ENCODE measurements around the gene CPM.

Gene CPM

GRCh38 chr12:68967046-68967445, 34.1 kb upstream of the CPM start:
- Histone ChIP-seq H3K27ac (ENCODE audit: low read length) (no peak overlapping the region), H4K20me1 (ENCODE audit: insufficient read depth, low read length) (no peaks in the 10 kb centered on the region), H3K4me3 (ENCODE audit: low read length) (no peak overlapping the region), H3K9me2 (replicated peaks; ENCODE audit: insufficient read depth, low read length) (no peaks in the 10 kb centered on the region), H2AFZ (ENCODE audit: low read length) (no peak overlapping the region), H3K9ac (ENCODE audit: low read length) (no peak overlapping the region), H3K36me3 (replicated peaks; ENCODE audit: insufficient read depth, low read length) (no peaks in the 10 kb centered on the region), H3K9me3 (replicated peaks; ENCODE audit: insufficient read depth, low read length) (no peaks in the 10 kb centered on the region), H3F3A (ENCODE audit: insufficient read depth, low read length) (no peaks in the 10 kb centered on the region), H3K79me2 (ENCODE audit: low read length) (no peaks in the 10 kb centered on the region), H3K27me3 (replicated peaks; ENCODE audit: insufficient read depth, low read length) (no peaks in the 10 kb centered on the region), H3K4me1 (ENCODE audit: low read length) (no peaks in the 10 kb centered on the region), H3K4me2 (ENCODE audit: low read depth, low read length) (no peak overlapping the region)
- TF ChIP-seq EZH2 (optimal IDR thresholded peaks at IDR 0.05; ENCODE audit: low read depth, low read length): no peak
- no peak for DNase-seq

DNA sequence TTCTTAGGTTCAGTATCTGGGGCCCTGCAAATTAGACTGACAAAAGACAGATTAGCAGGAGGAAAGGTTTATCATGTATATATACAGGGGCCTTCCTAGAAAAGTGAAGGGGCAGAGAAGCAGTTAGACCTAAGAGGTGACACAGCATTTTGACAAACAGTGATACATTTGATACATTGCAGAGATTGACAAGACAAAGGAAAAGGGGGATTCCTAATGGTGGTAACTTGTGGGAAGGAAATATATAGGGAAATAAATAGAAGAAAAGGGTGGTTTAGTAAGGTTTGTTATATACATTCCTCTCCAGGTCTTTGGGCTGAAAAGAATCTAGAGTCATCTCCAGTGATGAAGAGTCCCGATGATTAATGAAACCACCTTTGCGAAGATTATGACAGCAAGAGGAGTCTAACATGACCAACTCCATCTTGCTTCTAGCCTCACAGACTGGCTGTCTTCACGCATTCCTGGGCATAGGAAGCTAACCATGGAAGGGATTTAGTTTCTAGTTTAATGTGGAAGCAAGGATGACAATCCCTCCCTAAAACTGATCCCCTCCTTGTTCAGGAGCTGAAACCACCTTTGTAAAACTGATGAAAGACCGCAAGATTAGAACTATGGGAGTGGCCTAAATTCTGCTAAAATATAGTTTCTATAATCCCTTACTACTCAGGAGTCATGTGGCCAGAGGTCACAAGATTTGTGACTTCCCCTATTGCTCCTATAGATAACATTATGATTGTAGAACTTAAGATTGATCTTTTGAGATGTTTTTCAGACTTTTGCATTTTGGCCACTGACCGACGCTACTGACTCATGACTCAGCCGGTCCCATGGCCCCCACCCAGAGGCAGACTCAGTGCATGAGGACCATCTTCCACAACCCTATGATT, 31.1 kb upstream of the CPM start:
- no peak for DNase-seq
- TF ChIP-seq, protein P1, sequence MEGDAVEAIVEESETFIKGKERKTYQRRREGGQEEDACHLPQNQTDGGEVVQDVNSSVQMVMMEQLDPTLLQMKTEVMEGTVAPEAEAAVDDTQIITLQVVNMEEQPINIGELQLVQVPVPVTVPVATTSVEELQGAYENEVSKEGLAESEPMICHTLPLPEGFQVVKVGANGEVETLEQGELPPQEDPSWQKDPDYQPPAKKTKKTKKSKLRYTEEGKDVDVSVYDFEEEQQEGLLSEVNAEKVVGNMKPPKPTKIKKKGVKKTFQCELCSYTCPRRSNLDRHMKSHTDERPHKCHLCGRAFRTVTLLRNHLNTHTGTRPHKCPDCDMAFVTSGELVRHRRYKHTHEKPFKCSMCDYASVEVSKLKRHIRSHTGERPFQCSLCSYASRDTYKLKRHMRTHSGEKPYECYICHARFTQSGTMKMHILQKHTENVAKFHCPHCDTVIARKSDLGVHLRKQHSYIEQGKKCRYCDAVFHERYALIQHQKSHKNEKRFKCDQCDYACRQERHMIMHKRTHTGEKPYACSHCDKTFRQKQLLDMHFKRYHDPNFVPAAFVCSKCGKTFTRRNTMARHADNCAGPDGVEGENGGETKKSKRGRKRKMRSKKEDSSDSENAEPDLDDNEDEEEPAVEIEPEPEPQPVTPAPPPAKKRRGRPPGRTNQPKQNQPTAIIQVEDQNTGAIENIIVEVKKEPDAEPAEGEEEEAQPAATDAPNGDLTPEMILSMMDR (IDR thresholded peaks at IDR 0.05; ENCODE audit: low read length): no peak
- TF ChIP-seq EZH2 (optimal IDR thresholded peaks at IDR 0.05; ENCODE audit: low read depth, low read length): no peak
- TF ChIP-seq EZH2phosphoT487 (IDR thresholded peaks at IDR 0.05; ENCODE audit: low read length): no peak
- H3F3A ChIP-seq (ENCODE audit: insufficient read depth, low read length): no peaks in the 10 kb centered on the region
- no peak overlapping the region for H2AFZ ChIP-seq (ENCODE audit: low read length)
- H3K4me1 ChIP-seq (ENCODE audit: low read length): no peaks in the 10 kb centered on the region
- H3K4me2 ChIP-seq (ENCODE audit: low read depth, low read length): no peak overlapping the region
- H3K9me3 ChIP-seq (replicated peaks; ENCODE audit: insufficient read depth, low read length): no peaks in the 10 kb centered on the region
- no peak overlapping the region for H3K4me3 ChIP-seq (ENCODE audit: low read length)
- no peaks in the 10 kb centered on the region for H3K79me2 ChIP-seq (ENCODE audit: low read length)
- no peaks in the 10 kb centered on the region for H3K36me3 ChIP-seq (replicated peaks; ENCODE audit: insufficient read depth, low read length)
- no peaks in the 10 kb centered on the region for H4K20me1 ChIP-seq (ENCODE audit: insufficient read depth, low read length)
- H3K27ac ChIP-seq (ENCODE audit: low read length): no peak overlapping the region
- no peak overlapping the region for H3K9ac ChIP-seq (ENCODE audit: low read length)
- no peaks in the 10 kb centered on the region for H3K9me2 ChIP-seq (replicated peaks; ENCODE audit: insufficient read depth, low read length)
- no peaks in the 10 kb centered on the region for H3K27me3 ChIP-seq (replicated peaks; ENCODE audit: insufficient read depth, low read length)

GRCh38 chr12:68962877-68963855, 30.2 kb upstream of the CPM start:
- Histone ChIP-seq H3K27ac (ENCODE audit: low read length) (no peak overlapping the region), H3F3A (ENCODE audit: insufficient read depth, low read length) (no peaks in the 10 kb centered on the region), H3K4me2 (ENCODE audit: low read depth, low read length) (no peak overlapping the region)

More at GRCh38 chr12:68962877-68963855, 30.2 kb upstream of the CPM start:
- Histone ChIP-seq H3K9me3 (replicated peaks; ENCODE audit: insufficient read depth, low read length) (no peaks in the 10 kb centered on the region), H4K20me1 (ENCODE audit: insufficient read depth, low read length) (no peaks in the 10 kb centered on the region), H3K27me3 (replicated peaks; ENCODE audit: insufficient read depth, low read length) (no peaks in the 10 kb centered on the region), H3K4me1 (ENCODE audit: low read length) (no peaks in the 10 kb centered on the region), H2AFZ (ENCODE audit: low read length) (no peak overlapping the region), H3K79me2 (ENCODE audit: low read length) (no peaks in the 10 kb centered on the region), H3K9me2 (replicated peaks; ENCODE audit: insufficient read depth, low read length) (no peaks in the 10 kb centered on the region), H3K9ac (ENCODE audit: low read length) (no peak overlapping the region), H3K36me3 (replicated peaks; ENCODE audit: insufficient read depth, low read length) (no peaks in the 10 kb centered on the region), H3K4me3 (ENCODE audit: low read length) (no peak overlapping the region)
- no peak for DNase-seq
- no peak for TF ChIP-seq EZH2phosphoT487 (IDR thresholded peaks at IDR 0.05; ENCODE audit: low read length)
- TF ChIP-seq EZH2 (optimal IDR thresholded peaks at IDR 0.05; ENCODE audit: low read depth, low read length): no peak
- TF ChIP-seq, protein P1 (IDR thresholded peaks at IDR 0.05; ENCODE audit: low read length): no peak

Data from MM.1S (cell line).